Measurements from ENCODE around the gene NAA15.

GRCh38 chr4:139278912-139279759 lies 22.2 kb upstream of the NAA15 start:
- TF ChIP-seq POLR2A (IDR thresholded peaks at IDR 0.05; ENCODE audit: low read length), result no peak
- no peak for TF ChIP-seq GATA1 (IDR thresholded peaks at IDR 0.05; ENCODE audit: low read depth, low read length)

Measured in erythroblast (primary cell).